HEK293 (cell line): ENCODE results near the gene BCL11A.

Experiments used
- CTCF ChIA-PET: fragments of 350-600 bp; formaldehyde crosslinking; extraction: SDS; loops from one replicate; lab custom pipeline; 2021; ENCODE audit warnings: antibody characterized with exemption; lab: Yijun Ruan, JAX
- POLR2A ChIA-PET: fragments of 300-600 bp; formaldehyde crosslinking; extraction: SDS; loops from one replicate; lab custom pipeline; 2020; ENCODE audit warnings: antibody characterized with exemption, inconsistent platforms; lab: Yijun Ruan, JAX
- H3K27ac ChIP-seq: fragments of 200-500 bp; sonication (Bioruptor generic); 2 replicates; pipeline ENCODE4 v1.5.1; 2014; ENCODE audit warnings: low read depth, low read length, control low read depth, inconsistent platforms; ENCODE audit errors: extremely low read depth
- H3K36me3 ChIP-seq, 2 experiments: fragments of 200-500 bp in 1 of 2; sonication (Bioruptor generic) in 1 of 2; 1 replicate in 1 of 2; 2 replicates in 1 of 2; pipeline ENCODE4 v1.5.1; 2014 to 2017; ENCODE audit warnings: inconsistent platforms in 2 of 2, low read length in 2 of 2; ENCODE audit not compliant: control insufficient read depth in 2 of 2, insufficient read depth in 1 of 2
- H3K4me1 ChIP-seq: fragments of 200-500 bp; sonication (Bioruptor generic); 2 replicates; pipeline ENCODE4 v1.5.1; 2014; ENCODE audit warnings: mild to moderate bottlenecking, low read length, inconsistent platforms; ENCODE audit not compliant: control insufficient read depth, insufficient read depth
- H3K4me3 ChIP-seq: 2 replicates; pipeline ENCODE4 v1.5.1; 2011; ENCODE audit warnings: low read depth, mild to moderate bottlenecking, control low read depth, low read length, moderate library complexity
- H3K9me3 ChIP-seq: fragments of 200-500 bp; sonication (Bioruptor generic); 2 replicates; pipeline ENCODE4 v1.5.1; 2014; ENCODE audit warnings: low read depth, low read length, inconsistent platforms; ENCODE audit not compliant: control insufficient read depth, insufficient read depth
- EGR2 ChIP-seq: fragments of 450-650 bp; formaldehyde crosslinking; IDR thresholded peaks from 2 replicates; pipeline ENCODE4 v1.5.1; 2016; ENCODE audit warnings: low read depth, missing biosample characterization, missing genetic modification characterization
- FEZF1 ChIP-seq: fragments of 450-650 bp; formaldehyde crosslinking; IDR thresholded peaks from 2 replicates; pipeline ENCODE4 v1.5.1; 2016; ENCODE audit warnings: missing biosample characterization, missing genetic modification characterization
- IKZF3 ChIP-seq: fragments of 450-650 bp; IDR thresholded peaks from 2 replicates; pipeline ENCODE4 v1.5.0; 2018; ENCODE audit warnings: missing biosample characterization, mild to moderate bottlenecking, missing genetic modification characterization, moderate library complexity
- KLF10 ChIP-seq: fragments of 450-650 bp; IDR thresholded peaks from 2 replicates; pipeline ENCODE4 v1.5.1; 2018; ENCODE audit warnings: missing biosample characterization, mild to moderate bottlenecking, missing genetic modification characterization
- MEIS1 ChIP-seq: sonication (generic); formaldehyde crosslinking; IDR thresholded peaks from 2 replicates; pipeline ENCODE4 v1.8.1; 2022; ENCODE audit warnings: missing genetic modification reagents, mild to moderate bottlenecking, borderline replicate concordance
- MYNN ChIP-seq: fragments of 450-650 bp; formaldehyde crosslinking; IDR thresholded peaks from 2 replicates; pipeline ENCODE4 v1.5.1; 2016; ENCODE audit warnings: missing biosample characterization, missing genetic modification characterization, borderline replicate concordance
- MZF1 ChIP-seq: fragments of 450-650 bp; formaldehyde crosslinking; IDR thresholded peaks from 2 replicates; pipeline ENCODE4 v1.5.1; 2017; ENCODE audit warnings: missing biosample characterization, missing genetic modification characterization, borderline replicate concordance
- OSR2 ChIP-seq: fragments of 450-650 bp; formaldehyde crosslinking; IDR thresholded peaks from 2 replicates; pipeline ENCODE4 v1.5.1; 2016; ENCODE audit warnings: missing biosample characterization, missing genetic modification characterization
- SCRT1 ChIP-seq: fragments of 450-650 bp; formaldehyde crosslinking; IDR thresholded peaks from 2 replicates; pipeline ENCODE4 v1.5.1; 2016; ENCODE audit warnings: missing biosample characterization, missing genetic modification characterization, borderline replicate concordance
- SCRT2 ChIP-seq: fragments of 450-650 bp; formaldehyde crosslinking; IDR thresholded peaks from 2 replicates; pipeline ENCODE4 v1.5.1; 2016; ENCODE audit warnings: missing biosample characterization, missing genetic modification characterization
- TCF7L2 ChIP-seq: IDR thresholded peaks from 2 replicates; pipeline ENCODE4 v1.6.1; 2011; ENCODE audit warnings: low read depth, mild to moderate bottlenecking, inconsistent platforms, low read length, moderate library complexity, borderline replicate concordance
- TRIM28 ChIP-seq: IDR thresholded peaks from 2 replicates; pipeline ENCODE4 v1.6.1; 2011; ENCODE audit warnings: low read length, control low read depth, borderline replicate concordance
- YY2 ChIP-seq: fragments of 450-650 bp; formaldehyde crosslinking; IDR thresholded peaks from 2 replicates; pipeline ENCODE4 v1.5.1; 2016; ENCODE audit warnings: missing biosample characterization, missing genetic modification characterization
- ZNF133 ChIP-seq: fragments of 450-650 bp; formaldehyde crosslinking; IDR thresholded peaks from 2 replicates; pipeline ENCODE4 v1.5.1; 2016; ENCODE audit warnings: missing biosample characterization, missing genetic modification characterization
- ZNF138 ChIP-seq: fragments of 450-650 bp; formaldehyde crosslinking; IDR thresholded peaks from 2 replicates; pipeline ENCODE4 v1.5.1; 2016; ENCODE audit warnings: missing biosample characterization, missing genetic modification characterization, borderline replicate concordance
- ZNF140 ChIP-seq: fragments of 450-650 bp; formaldehyde crosslinking; IDR thresholded peaks from 2 replicates; pipeline ENCODE4 v1.5.1; 2016; ENCODE audit warnings: missing biosample characterization, missing genetic modification characterization
- ZNF16 ChIP-seq: fragments of 450-650 bp; formaldehyde crosslinking; IDR thresholded peaks from 2 replicates; pipeline ENCODE4 v1.5.1; 2016; ENCODE audit warnings: low read depth, missing biosample characterization, missing genetic modification characterization
- ZNF184 ChIP-seq: fragments of 450-650 bp; IDR thresholded peaks from 2 replicates; pipeline ENCODE4 v1.5.1; 2018; ENCODE audit warnings: missing biosample characterization, mild to moderate bottlenecking, missing genetic modification characterization
- ZNF19 ChIP-seq: fragments of 450-650 bp; formaldehyde crosslinking; IDR thresholded peaks from 2 replicates; pipeline ENCODE4; 2016; ENCODE audit warnings: missing biosample characterization, missing genetic modification characterization, low read depth
- ZNF341 ChIP-seq: fragments of 450-650 bp; formaldehyde crosslinking; IDR thresholded peaks from 2 replicates; pipeline ENCODE4; 2016; ENCODE audit warnings: low read depth, missing biosample characterization, missing genetic modification characterization
- ZNF354C ChIP-seq: fragments of 450-650 bp; formaldehyde crosslinking; IDR thresholded peaks from 2 replicates; pipeline ENCODE4 v1.5.1; 2016; ENCODE audit warnings: missing biosample characterization, missing genetic modification characterization, low read depth, borderline replicate concordance
- ZNF416 ChIP-seq: fragments of 450-650 bp; formaldehyde crosslinking; IDR thresholded peaks from 2 replicates; pipeline ENCODE4 v1.5.1; 2016; ENCODE audit warnings: missing biosample characterization, missing genetic modification characterization
- ZNF426 ChIP-seq: fragments of 450-650 bp; formaldehyde crosslinking; IDR thresholded peaks from 2 replicates; pipeline ENCODE4 v1.5.1; 2017; ENCODE audit warnings: missing biosample characterization, missing genetic modification characterization, mild to moderate bottlenecking, inconsistent platforms, moderate library complexity
- ZNF600 ChIP-seq: fragments of 450-650 bp; formaldehyde crosslinking; IDR thresholded peaks from 2 replicates; pipeline ENCODE4 v1.5.1; 2016; ENCODE audit warnings: missing biosample characterization, missing genetic modification characterization
- ZNF621 ChIP-seq: fragments of 450-650 bp; formaldehyde crosslinking; IDR thresholded peaks from 2 replicates; pipeline ENCODE4 v1.5.1; 2017; ENCODE audit warnings: missing biosample characterization, missing genetic modification characterization
- TF ChIP-seq, protein P1 (sequence below): fragments of 450-650 bp; IDR thresholded peaks from 2 replicates; pipeline ENCODE4 v1.5.1; 2018; ENCODE audit warnings: missing biosample characterization, mild to moderate bottlenecking, missing genetic modification characterization
- TF ChIP-seq, protein P2 (sequence below): fragments of 450-650 bp; formaldehyde crosslinking; IDR thresholded peaks from 2 replicates; pipeline ENCODE4 v1.5.1; 2016; ENCODE audit warnings: missing biosample characterization, missing genetic modification characterization
- TF ChIP-seq, protein P3 (sequence below): fragments of 450-650 bp; formaldehyde crosslinking; IDR thresholded peaks from 2 replicates; pipeline ENCODE4 v1.5.1; 2017; ENCODE audit warnings: missing biosample characterization, missing genetic modification characterization
- TF ChIP-seq, protein P4 (sequence below): fragments of 450-650 bp; formaldehyde crosslinking; IDR thresholded peaks from 2 replicates; pipeline ENCODE4 v1.5.1; 2016; ENCODE audit warnings: missing biosample characterization, missing genetic modification characterization, low read depth
- TF ChIP-seq, protein P5 (sequence below): fragments of 450-650 bp; formaldehyde crosslinking; IDR thresholded peaks from 2 replicates; pipeline ENCODE4 v1.5.1; 2016; ENCODE audit warnings: missing biosample characterization, missing genetic modification characterization
- TF ChIP-seq, protein P6 (sequence below): fragments of 450-650 bp; formaldehyde crosslinking; IDR thresholded peaks from 2 replicates; pipeline ENCODE4 v1.5.1; 2017; ENCODE audit warnings: missing biosample characterization, missing genetic modification characterization

BCL11A gene

DNA sequence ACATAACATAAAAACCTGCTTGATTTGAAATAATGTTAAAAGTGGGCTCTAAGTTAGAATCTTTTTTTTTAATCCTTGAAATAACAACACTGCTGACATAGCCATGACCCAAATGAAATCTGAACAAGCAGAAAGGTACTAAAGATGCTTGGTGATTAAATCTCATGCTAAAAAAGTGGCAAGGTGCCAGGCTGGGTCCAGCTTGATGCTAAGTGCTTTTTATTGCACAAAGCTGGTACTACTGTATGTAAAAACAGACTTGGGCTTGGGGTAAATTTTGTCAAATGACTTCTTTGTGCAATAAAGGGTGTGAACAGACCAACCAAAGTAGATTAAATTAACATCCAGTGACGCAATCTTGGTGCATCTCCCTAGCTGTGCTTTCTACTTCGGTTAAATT is 13.4 kb downstream of the BCL11A start:
- POLR2A ChIA-PET, result interaction anchor here (0.9 to 1.6 kb wide), 2 partner anchors 9 to 10 kb away, joined by 5 to 7 read pairs; no protein-coding TSS in a partner anchor
- peaks cover 17 to 30% of the 10 kb centered on the region in 2 experiments for H3K36me3 ChIP-seq
- H3K4me1 ChIP-seq, result peaks cover 56% of the 10 kb centered on the region
- no peak overlapping the region for H3K4me3 ChIP-seq
- H3K27ac ChIP-seq, result no peak overlapping the region
- no peaks in the 10 kb centered on the region for H3K9me3 ChIP-seq
- CTCF ChIA-PET, result interaction anchor here (0.9 to 1.2 kb wide), 2 partner anchors 10 to 22 kb away, joined by 3 read pairs; no protein-coding TSS in a partner anchor
- TF ChIP-seq TCF7L2, result no peak
- no peak for TF ChIP-seq MEIS1 (CRISPR knock-in tag)
- TF ChIP-seq, protein P1, sequence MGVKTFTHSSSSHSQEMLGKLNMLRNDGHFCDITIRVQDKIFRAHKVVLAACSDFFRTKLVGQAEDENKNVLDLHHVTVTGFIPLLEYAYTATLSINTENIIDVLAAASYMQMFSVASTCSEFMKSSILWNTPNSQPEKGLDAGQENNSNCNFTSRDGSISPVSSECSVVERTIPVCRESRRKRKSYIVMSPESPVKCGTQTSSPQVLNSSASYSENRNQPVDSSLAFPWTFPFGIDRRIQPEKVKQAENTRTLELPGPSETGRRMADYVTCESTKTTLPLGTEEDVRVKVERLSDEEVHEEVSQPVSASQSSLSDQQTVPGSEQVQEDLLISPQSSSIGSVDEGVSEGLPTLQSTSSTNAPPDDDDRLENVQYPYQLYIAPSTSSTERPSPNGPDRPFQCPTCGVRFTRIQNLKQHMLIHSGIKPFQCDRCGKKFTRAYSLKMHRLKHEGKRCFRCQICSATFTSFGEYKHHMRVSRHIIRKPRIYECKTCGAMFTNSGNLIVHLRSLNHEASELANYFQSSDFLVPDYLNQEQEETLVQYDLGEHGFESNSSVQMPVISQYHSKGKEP (tag by site-specific recombination), result peak; percentile 72
- TF ChIP-seq ZNF354C (tag by site-specific recombination), result no peak
- TF ChIP-seq ZNF426 (tag by site-specific recombination), result no peak
- TF ChIP-seq, protein P2, sequence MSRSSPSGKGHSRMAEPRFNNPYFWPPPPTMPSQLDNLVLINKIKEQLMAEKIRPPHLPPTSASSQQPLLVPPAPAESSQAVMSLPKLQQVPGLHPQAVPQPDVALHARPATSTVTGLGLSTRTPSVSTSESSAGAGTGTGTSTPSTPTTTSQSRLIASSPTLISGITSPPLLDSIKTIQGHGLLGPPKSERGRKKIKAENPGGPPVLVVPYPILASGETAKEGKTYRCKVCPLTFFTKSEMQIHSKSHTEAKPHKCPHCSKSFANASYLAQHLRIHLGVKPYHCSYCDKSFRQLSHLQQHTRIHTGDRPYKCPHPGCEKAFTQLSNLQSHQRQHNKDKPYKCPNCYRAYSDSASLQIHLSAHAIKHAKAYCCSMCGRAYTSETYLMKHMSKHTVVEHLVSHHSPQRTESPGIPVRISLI (tag by site-specific recombination), result 0 out of 2 replicates have a peak, but pooled peaks have one; percentile 28
- no peak for TF ChIP-seq ZNF416 (tag by site-specific recombination)
- TF ChIP-seq IKZF3 (tag by site-specific recombination), result no peak
- TF ChIP-seq MZF1 (tag by site-specific recombination), result no peak
- TF ChIP-seq ZNF140 (tag by site-specific recombination), result no peak
- TF ChIP-seq ZNF621 (tag by site-specific recombination), result no peak
- TF ChIP-seq ZNF600 (tag by site-specific recombination), result no peak
- TF ChIP-seq ZNF184 (tag by site-specific recombination), result no peak
- no peak for TF ChIP-seq ZNF19 (tag by site-specific recombination)
- TF ChIP-seq, protein P3, sequence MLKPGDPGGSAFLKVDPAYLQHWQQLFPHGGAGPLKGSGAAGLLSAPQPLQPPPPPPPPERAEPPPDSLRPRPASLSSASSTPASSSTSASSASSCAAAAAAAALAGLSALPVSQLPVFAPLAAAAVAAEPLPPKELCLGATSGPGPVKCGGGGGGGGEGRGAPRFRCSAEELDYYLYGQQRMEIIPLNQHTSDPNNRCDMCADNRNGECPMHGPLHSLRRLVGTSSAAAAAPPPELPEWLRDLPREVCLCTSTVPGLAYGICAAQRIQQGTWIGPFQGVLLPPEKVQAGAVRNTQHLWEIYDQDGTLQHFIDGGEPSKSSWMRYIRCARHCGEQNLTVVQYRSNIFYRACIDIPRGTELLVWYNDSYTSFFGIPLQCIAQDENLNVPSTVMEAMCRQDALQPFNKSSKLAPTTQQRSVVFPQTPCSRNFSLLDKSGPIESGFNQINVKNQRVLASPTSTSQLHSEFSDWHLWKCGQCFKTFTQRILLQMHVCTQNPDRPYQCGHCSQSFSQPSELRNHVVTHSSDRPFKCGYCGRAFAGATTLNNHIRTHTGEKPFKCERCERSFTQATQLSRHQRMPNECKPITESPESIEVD (tag by site-specific recombination), result peak; percentile 72
- no peak for TF ChIP-seq SCRT1
- no peak for TF ChIP-seq ZNF138 (tag by site-specific recombination)
- TF ChIP-seq TRIM28, result no peak
- peak; percentile 26; the same call in 1 of the 2 replicates for TF ChIP-seq FEZF1 (tag by site-specific recombination)
- TF ChIP-seq MYNN (tag by site-specific recombination), result no peak
- no peak for TF ChIP-seq EGR2 (tag by site-specific recombination)
- TF ChIP-seq, protein P4, sequence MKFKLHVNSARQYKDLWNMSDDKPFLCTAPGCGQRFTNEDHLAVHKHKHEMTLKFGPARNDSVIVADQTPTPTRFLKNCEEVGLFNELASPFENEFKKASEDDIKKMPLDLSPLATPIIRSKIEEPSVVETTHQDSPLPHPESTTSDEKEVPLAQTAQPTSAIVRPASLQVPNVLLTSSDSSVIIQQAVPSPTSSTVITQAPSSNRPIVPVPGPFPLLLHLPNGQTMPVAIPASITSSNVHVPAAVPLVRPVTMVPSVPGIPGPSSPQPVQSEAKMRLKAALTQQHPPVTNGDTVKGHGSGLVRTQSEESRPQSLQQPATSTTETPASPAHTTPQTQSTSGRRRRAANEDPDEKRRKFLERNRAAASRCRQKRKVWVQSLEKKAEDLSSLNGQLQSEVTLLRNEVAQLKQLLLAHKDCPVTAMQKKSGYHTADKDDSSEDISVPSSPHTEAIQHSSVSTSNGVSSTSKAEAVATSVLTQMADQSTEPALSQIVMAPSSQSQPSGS (tag by site-specific recombination), result no peak
- TF ChIP-seq ZNF133 (tag by site-specific recombination), result no peak
- TF ChIP-seq ZNF341 (tag by site-specific recombination), result no peak
- no peak for TF ChIP-seq SCRT2
- TF ChIP-seq KLF10 (tag by site-specific recombination), result 0 out of 2 replicates have a peak, but pooled peaks have one; percentile 38
- TF ChIP-seq, protein P5, sequence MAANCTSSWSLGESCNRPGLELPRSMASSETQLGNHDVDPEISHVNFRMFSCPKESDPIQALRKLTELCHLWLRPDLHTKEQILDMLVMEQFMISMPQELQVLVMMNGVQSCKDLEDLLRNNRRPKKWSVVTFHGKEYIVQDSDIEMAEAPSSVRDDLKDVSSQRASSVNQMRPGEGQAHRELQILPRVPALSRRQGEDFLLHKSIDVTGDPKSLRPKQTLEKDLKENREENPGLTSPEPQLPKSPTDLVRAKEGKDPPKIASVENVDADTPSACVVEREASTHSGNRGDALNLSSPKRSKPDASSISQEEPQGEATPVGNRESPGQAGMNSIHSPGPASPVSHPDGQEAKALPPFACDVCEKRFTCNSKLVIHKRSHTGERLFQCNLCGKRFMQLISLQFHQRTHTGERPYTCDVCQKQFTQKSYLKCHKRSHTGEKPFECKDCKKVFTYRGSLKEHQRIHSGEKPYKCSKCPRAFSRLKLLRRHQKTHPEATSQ, result no peak
- peak; percentile 44; the same call in 1 of the 2 replicates for TF ChIP-seq OSR2 (tag by site-specific recombination)
- no peak for TF ChIP-seq YY2 (tag by site-specific recombination)
- TF ChIP-seq, protein P6, sequence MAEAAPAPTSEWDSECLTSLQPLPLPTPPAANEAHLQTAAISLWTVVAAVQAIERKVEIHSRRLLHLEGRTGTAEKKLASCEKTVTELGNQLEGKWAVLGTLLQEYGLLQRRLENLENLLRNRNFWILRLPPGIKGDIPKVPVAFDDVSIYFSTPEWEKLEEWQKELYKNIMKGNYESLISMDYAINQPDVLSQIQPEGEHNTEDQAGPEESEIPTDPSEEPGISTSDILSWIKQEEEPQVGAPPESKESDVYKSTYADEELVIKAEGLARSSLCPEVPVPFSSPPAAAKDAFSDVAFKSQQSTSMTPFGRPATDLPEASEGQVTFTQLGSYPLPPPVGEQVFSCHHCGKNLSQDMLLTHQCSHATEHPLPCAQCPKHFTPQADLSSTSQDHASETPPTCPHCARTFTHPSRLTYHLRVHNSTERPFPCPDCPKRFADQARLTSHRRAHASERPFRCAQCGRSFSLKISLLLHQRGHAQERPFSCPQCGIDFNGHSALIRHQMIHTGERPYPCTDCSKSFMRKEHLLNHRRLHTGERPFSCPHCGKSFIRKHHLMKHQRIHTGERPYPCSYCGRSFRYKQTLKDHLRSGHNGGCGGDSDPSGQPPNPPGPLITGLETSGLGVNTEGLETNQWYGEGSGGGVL, result no peak
- no peak for TF ChIP-seq ZNF16 (tag by site-specific recombination)
